HG03045 (cell line): ENCODE results near the gene FSTL4.
"Not testable (repeated sequence)": the region's sequence is repeated elsewhere in the genome, so short reads cannot be mapped to it uniquely, and the experiment has no call there.

ENCODE experiments used
- ATAC-seq: cut with Tn5 transposase; IDR thresholded peaks from one replicate; pipeline ENCODE4 v1.9.1; 2021; ENCODE audit warnings: mild to moderate bottlenecking, moderate library complexity; ENCODE audit not compliant: unreplicated experiment

The FSTL4 gene

GRCh38 chr5:133460172-133460758, 152.1 kb downstream of the FSTL4 start:
- ATAC-seq = no peak

DNA sequence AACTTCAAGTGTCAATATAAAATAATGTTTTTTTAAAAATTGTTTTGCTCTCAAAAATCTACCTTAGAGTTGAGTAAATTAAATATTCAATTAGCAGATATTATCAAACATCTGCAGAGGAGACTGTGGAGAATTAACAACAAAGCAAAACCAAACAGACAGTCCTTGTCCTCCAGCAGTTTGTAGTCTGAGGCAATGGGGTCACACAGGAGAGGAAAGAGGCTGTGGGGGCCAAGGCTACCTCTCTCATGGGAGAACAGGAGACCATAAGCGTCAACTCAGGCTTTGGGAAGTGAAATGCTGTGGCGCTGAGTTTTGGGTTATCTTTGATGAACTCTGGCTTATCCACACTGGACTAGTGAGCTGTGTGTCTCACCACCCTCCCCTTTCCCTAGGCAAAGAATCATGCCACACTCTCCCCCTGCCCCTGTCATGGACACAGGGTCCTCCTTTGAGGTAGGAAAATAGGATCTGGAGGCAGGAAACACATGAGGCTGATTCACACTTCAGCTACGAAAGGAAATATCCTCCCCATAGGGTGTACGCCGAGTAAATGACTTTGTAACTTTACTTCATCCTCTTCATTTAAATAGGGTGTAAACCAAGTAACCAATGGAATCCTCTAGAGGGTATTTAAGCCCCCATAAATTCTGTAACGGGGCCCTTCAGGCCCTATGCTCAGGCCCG, 152.7 kb downstream of the FSTL4 start:
- ATAC-seq = no peak

DNA sequence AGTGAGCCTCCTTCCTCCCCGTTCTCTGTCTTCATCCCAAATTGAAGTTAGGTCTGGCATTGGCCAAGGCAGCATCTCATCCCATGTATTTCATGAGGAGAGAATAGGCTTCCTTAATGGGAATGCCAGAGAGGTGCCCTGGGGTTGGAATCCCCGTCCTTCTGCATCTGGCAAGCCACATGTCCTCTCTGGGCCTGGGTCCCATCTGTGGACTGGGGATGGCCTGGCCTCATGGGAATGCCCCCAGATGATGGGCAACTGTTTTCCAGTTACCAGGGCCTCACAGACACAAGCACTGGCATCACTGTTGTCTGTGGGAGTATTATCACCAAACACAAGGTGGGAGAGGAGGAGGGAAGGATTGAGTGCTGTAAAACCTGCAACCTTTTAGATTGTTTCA, 153.9 kb downstream of the FSTL4 start:
- ATAC-seq = no peak

DNA sequence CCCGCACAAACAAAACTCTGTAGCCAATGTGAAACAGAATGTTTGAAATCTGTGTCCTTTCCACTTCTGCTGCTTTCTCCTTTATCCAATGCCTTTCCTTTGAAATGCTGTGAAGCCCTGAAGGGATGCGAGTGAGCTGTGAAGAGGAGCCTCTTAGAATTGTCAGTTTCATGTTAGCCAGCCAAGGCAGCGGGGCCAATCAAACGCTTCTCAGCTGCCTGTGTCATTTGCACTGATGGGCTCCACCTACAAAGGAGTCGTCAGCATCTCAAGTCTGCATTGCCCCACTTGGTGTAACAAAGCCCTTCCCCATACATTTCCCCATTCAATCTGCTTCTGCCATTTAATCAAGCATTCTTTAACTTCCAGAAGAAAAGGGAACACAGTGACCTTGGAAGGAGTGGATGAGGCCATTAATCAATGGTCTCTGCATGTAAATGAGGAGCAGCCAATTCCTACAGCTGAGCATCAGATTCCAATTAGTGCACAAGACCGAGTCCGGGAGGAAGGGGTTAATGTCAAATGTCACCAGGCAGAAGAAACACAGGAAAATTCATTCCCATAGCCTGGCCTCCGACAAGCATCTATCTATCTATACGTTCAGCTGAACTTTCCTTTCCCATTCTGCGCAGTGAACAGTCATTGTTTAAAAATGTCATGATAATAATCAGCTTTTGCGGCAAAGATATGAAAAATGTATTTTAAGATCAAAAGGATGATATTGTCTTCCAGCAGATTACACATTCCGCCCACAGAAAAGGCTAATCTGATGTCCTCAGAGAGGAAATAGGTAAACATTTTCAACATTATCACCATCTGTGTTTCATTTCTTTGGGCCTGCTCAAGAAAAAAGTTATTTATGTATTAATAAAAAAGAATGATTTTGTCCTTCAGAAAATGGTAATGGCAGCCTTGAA, 154.6 kb downstream of the FSTL4 start:
- ATAC-seq = no peak

DNA sequence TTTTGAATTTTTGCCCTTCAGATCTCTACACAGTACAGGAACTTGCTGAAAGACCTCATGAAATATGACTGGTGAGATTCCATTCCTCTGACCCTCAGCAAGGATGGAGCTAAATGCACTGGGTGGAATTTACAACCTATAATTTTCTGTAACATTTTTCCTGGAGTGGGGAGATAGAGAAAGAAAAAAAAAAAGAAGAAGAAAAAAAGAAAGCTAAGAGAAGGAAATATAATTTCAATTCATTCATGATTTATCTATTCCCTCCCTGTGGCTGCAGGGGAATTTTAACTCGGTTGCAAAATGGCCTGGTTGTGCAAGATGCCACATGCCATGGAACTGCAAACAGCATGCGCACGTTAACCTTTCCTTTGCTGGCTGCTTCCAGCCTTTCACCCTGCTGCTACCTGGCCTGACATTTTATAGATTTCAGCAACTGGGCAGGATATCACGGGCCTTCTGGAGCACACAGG, 155.4 kb downstream of the FSTL4 start:
- no peak for ATAC-seq

GRCh38 chr5:133455676-133456075, 156.7 kb downstream of the FSTL4 start:
- ATAC-seq = no peak

DNA sequence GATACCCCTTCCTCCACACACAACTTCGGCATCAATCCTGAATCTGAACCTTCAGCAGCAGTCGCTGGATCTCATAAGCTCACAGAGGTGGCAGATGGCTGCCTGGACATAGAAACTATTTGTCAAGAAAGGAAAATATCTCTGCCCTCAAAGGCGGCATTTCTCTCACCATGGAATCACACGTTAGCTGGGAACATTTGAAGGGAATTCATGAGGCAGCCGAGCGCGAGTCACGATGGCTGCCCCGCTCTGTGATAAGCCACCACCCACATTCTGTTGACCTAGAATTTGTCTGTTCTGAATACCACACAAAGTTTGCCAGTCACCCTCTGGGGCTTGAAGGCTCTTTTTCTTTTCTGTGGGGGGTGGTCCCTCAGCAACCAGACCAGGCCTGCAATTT, 157.9 kb downstream of the FSTL4 start:
- ATAC-seq = no peak

- no peak for ATAC-seq
Observed at GRCh38 chr5:133453831-133454230, 158.5 kb downstream of the FSTL4 start.

GRCh38 chr5:133453084-133453780, 159.1 kb downstream of the FSTL4 start:
- no peak for ATAC-seq

DNA sequence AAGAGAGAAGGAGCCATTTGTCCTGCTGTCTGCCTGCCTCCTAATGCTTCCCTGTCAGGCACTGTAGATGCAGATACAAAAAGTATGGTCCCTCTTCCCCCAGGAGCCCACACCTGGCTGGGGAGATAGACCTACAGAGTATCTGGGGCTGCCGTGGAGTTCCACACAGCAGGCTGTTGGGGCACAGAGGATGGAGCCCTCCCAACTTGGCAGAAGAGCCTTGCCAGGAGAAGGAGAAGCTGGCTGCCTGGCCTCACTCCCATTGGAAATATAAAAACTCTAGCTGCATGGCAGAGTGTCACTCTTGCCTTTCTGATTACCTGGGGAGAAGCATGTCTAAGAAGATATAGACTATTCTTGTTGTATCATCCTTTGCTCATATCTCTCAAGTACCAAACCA, 160.4 kb downstream of the FSTL4 start:
- ATAC-seq = no peak

- ATAC-seq = no peak
Observed at GRCh38 chr5:133450286-133450685, 162.1 kb downstream of the FSTL4 start.

- ATAC-seq = no peak
Observed at GRCh38 chr5:133449181-133449580, 163.2 kb downstream of the FSTL4 start.

DNA sequence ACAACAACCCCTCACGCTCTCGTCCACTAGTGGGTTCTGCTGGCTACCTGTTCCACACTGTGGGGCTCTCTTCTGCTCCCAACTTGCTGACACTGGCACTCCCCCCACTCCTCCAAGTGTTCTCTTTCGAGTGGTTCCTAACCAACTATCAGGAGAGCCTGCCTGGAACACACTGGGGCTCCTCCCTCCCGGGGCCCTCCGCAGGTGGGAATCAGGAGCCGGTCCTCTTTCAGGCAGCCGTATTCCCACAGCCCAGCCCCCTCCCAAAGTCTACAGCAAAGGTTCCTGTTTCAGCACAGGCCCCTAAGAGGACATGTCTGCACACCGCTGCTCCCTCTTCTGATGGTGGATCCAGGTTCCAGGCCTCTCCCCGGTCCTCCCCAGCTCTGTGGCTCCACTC, 165.9 kb downstream of the FSTL4 start:
- no peak for ATAC-seq

DNA sequence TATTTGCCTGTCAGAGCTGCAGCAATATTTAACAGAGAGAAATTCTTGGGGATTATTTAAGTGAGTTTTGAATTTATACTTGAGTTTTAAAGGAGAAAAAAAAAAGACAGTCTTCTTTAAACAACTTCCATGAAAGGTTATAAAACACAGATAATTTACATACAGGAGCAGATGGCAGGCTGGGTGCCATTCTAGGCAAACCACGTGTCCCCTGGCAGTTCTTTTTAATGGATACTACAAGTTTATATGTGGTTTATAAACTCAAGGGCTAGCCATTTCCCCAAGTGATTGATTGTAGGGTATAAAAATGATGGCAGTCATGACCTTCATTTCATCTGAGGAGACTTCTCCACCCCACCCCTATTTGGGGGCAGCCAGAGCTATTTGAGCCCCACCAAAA, 166.6 kb downstream of the FSTL4 start:
- no peak for ATAC-seq

DNA sequence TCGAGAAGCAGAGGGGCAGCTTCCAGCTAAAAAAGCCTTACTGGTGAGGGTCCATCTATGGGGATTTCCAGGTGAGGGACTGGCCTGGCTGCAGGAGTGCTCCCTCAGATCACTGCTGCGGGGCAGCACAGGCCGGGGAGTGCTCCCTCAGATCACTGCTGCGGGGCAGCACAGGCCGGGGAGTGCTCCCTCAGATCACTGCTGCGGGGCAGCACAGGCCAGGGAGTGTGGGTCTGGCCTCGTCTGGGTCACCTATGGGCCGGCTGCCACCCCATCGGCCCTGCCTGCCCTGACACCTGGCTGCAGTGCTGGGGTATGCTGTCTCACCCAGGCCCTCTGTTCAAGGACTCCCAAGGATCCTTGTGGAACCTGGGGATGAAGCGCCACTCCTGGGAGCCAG, 167.1 kb downstream of the FSTL4 start:
- not testable (repeated sequence) for ATAC-seq

DNA sequence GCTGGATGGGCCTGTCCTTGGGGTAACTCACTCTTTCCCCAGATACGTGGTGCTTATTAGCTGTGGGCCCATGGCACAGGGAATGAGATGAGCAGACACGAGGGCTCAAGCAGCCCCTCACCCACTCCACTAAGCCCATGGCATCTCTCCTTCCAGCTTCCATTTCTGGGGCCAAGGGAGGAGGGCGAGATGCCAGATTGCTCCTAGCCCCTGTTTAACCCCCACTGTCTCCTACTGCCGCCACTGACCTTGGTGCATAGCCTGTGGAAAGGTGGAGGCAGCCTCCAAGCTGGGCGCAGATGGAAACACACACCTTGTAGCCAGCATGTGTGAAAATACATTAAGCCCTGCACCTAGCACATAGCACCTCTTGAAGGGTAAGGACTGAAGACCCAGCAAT, 167.6 kb downstream of the FSTL4 start:
- ATAC-seq = no peak

DNA sequence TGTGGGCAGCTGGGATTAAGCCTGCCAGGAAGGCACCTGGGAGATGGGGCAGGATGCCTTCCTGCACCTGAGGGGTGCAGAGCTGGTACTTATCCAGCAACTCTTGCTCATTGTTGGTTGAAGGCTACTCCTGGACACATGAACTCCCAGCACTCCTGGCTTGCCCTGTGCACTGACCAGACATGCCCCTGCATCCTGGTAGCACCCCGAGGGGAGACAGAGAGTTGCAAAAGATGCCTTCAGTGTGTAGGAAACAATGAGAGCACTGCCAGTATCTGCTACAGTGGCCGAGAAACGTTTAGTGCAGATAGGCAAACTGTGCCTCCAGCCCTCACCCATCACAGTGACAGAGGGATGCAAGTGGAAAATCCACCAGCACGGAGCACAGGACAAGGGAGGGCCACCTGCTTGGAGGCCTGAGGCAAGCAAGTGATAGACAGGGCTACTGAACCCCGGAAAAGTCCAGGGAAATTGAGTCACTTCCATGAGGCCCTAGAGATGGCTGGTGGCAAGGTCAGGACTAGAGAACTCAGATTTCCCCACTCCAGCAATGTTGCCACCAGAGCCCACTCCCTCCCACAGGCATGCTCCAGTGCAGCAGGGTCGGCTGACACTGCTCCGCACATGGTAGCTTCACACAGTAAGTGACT, 171.1 kb downstream of the FSTL4 start:
- no peak for ATAC-seq

GRCh38 chr5:133440467-133441115, 171.8 kb downstream of the FSTL4 start:
- no peak for ATAC-seq

GRCh38 chr5:133439859-133440258, 172.5 kb downstream of the FSTL4 start:
- ATAC-seq = no peak

DNA sequence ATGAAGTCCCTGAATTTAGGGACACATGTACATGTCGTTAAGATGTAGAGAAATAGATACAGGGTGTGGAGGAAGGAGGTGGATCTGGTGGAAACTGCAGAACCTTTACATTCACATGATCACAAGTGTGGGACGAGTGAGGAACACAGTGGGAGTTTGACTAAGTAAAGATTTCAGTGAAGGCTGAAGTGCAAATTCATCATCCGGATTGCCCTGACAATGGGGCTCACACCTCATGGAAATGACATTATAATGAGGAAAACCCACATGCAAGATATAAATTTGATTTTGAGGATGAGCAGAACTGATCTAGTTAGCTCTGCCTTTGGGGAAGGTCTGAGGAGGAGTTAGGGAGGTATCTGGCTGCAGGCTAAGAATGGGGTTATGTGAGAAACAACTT, 173.9 kb downstream of the FSTL4 start:
- ATAC-seq = no peak
